Astrocyte (in vitro differentiated cells and primary cell): Measurements from ENCODE around the gene KRTAP5-5.

Experiments used
- EZH2 ChIP-seq: IDR thresholded peaks from 2 replicates; pipeline ENCODE4 v1.6.1; 2012; ENCODE audit warnings: mild to moderate bottlenecking, low read length, inconsistent platforms; ENCODE audit not compliant: insufficient read depth
- TF ChIP-seq, protein P1 (sequence below): IDR thresholded peaks from 2 replicates; pipeline ENCODE4 v1.5.1; 2011; ENCODE audit warnings: low read depth, mild to moderate bottlenecking, inconsistent platforms, low read length, moderate library complexity; ENCODE audit not compliant: insufficient read depth

DNA sequence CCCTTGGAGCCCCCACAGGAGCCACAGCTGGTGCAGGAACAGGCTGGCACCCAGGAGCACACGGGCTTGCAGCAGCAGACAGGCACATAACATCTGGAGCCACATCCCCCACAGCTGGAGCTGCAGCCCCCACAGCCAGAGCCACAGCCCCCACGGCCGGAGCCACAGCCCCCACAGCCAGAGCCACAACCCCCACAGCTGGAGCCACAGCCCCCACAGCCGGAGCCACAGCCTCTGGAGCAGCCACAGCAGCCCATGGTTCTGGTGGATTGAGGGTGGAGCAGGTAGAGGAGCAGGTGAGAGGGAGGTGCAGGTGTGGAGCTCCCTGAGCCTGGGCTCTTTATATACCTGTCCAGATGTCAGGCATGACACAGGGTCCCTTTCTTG lies 31.6 kb upstream of the KRTAP5-5 start, which contains the start of gene KRTAP5-2:
- TF ChIP-seq, protein P1, sequence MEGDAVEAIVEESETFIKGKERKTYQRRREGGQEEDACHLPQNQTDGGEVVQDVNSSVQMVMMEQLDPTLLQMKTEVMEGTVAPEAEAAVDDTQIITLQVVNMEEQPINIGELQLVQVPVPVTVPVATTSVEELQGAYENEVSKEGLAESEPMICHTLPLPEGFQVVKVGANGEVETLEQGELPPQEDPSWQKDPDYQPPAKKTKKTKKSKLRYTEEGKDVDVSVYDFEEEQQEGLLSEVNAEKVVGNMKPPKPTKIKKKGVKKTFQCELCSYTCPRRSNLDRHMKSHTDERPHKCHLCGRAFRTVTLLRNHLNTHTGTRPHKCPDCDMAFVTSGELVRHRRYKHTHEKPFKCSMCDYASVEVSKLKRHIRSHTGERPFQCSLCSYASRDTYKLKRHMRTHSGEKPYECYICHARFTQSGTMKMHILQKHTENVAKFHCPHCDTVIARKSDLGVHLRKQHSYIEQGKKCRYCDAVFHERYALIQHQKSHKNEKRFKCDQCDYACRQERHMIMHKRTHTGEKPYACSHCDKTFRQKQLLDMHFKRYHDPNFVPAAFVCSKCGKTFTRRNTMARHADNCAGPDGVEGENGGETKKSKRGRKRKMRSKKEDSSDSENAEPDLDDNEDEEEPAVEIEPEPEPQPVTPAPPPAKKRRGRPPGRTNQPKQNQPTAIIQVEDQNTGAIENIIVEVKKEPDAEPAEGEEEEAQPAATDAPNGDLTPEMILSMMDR: no peak
- no peak for TF ChIP-seq EZH2
